ENCODE results near the gene GRPEL1. TPM values are rescaled to one million over a fixed set of nuclear protein-coding genes. Genes with fewer than 3 reads are reported as not detected.
A peak's percentile ranks its signal among the peaks of the same experiment; 100 is the strongest.

Gene GRPEL1
- total and polyA plus RNA-seq, 2 of the 8 experiments (the other 6 are each of a cell fraction or from before 2014, with no cell fraction given) = 13.5 to 39.9 TPM

GRCh38 chr4:7051905-7052304, 16.0 kb downstream of the GRPEL1 start:
- FAIRE-seq = no peak
- no peak for TF ChIP-seq CBX8 (IDR thresholded peaks at IDR 0.05; ENCODE audit: borderline replicate concordance, low read depth, low read length)
- TF ChIP-seq CHD2 (IDR thresholded peaks at IDR 0.05; ENCODE audit: low read length) = no peak
- no peak for TF ChIP-seq SP2 (IDR thresholded peaks at IDR 0.05; ENCODE audit: low read length)
- no peak for TF ChIP-seq PHF8 (conservative IDR thresholded peaks at IDR 0.05; ENCODE audit: low read depth, low read length)
- TF ChIP-seq NANOG (IDR thresholded peaks at IDR 0.05; ENCODE audit: insufficient read depth, low read depth, low read length, poor library complexity, severe bottlenecking) = no peak
- TF ChIP-seq ATF3 (IDR thresholded peaks at IDR 0.05; ENCODE audit: insufficient read depth, low read depth, low read length) = no peak
- no peak for TF ChIP-seq RBBP5 (IDR thresholded peaks at IDR 0.05; ENCODE audit: borderline replicate concordance, low read depth, low read length)
- no peak for TF ChIP-seq JUND (IDR thresholded peaks at IDR 0.05; ENCODE audit: low read length)
- TF ChIP-seq TEAD4 (IDR thresholded peaks at IDR 0.05; ENCODE audit: low read depth, low read length) = no peak
- TF ChIP-seq MAX (IDR thresholded peaks at IDR 0.05) = no peak
- no peak for TF ChIP-seq USF2 (IDR thresholded peaks at IDR 0.05; ENCODE audit: low read length)
- TF ChIP-seq EGR1 (IDR thresholded peaks at IDR 0.05; ENCODE audit: borderline replicate concordance, low read depth, low read length) = no peak

More at GRCh38 chr4:7051905-7052304, 16.0 kb downstream of the GRPEL1 start:
- H2BK15ac ChIP-seq (ENCODE audit: low read length) = no peak overlapping the region
- no peak overlapping the region for H4K8ac ChIP-seq (ENCODE audit: extremely low read depth, insufficient read depth, low read length)
- no peaks in the 10 kb centered on the region for H3K9me3 ChIP-seq (ENCODE audit: insufficient read depth in 2 of 2, low read depth in 1 of 2, low read length in 1 of 2)
- H3K23ac ChIP-seq (ENCODE audit: insufficient read length) = no peak overlapping the region
- ChIA-PET CTCF (ENCODE audit: partially characterized antibody) (interaction anchor here (0.9 to 1.3 kb wide), 3 partner anchors 8 to 19 kb away, joined by 3 to 5 read pairs (median 3); partner anchors contain the start of gene TADA2B), POLR2A (ENCODE audit: partially characterized antibody) (interaction anchor here (1.5 kb wide), 1 partner anchor 16 kb away, joined by 6 read pairs; the partner anchor contains the start of gene GRPEL1)
- no peak overlapping the region for H2AFZ ChIP-seq (ENCODE audit: low read length)
- H3K79me1 ChIP-seq (ENCODE audit: low read depth, low read length) = peaks cover 25% of the 10 kb centered on the region
- H3K23me2 ChIP-seq (ENCODE audit: low read depth, low read length) = no peaks in the 10 kb centered on the region
- no peak overlapping the region for H2BK120ac ChIP-seq (replicated peaks; ENCODE audit: low read depth, low read length)
- 95% methylated on average over 11 of the region's 14 CpGs; no CpG with 5 or more reads in 1 of the 2 experiments for WGBS, 2 experiments (ENCODE audit: extremely low coverage in 1 of 2, insufficient coverage in 1 of 2, insufficient read length in 1 of 2, insufficient replicate concordance in 2 of 2, low coverage in 1 of 2, low lambda C conversion rate in 2 of 2, missing lambda C conversion rate in 1 of 2)
- H3K27me3 ChIP-seq (replicated peaks in 1 of 4; ENCODE audit: control insufficient read depth in 3 of 4, extremely low read depth in 1 of 4, insufficient read depth in 3 of 4, low read length in 3 of 4) = no peaks in the 10 kb centered on the region
- H3K14ac ChIP-seq (ENCODE audit: insufficient read length) = no peak overlapping the region
- peaks cover 7 to 22% of the 10 kb centered on the region in 2 experiments for H4K20me1 ChIP-seq (replicated peaks in 1 of 2; ENCODE audit: control insufficient read depth in 1 of 2, insufficient read depth in 2 of 2, low read length in 2 of 2)
- no peaks in the 10 kb centered on the region for H3K36me3 ChIP-seq (ENCODE audit: control insufficient read depth in 2 of 4, insufficient read depth in 4 of 4, low read length in 3 of 4)
- H3K4me1 ChIP-seq (replicated peaks in 1 of 4; ENCODE audit: control insufficient read depth in 3 of 4, insufficient read depth in 4 of 4, low read length in 3 of 4) = peaks cover 0 to 4% (median 0%) of the 10 kb centered on the region in 4 experiments; a peak in 3 of 7 replicates
- no peak overlapping the region for H3K4ac ChIP-seq (replicated peaks; ENCODE audit: insufficient read length, low read depth, low read length)
- no peak overlapping the region for H3K4me2 ChIP-seq (ENCODE audit: insufficient read depth in 1 of 2, low read depth in 2 of 2, low read length in 2 of 2)
- no peak for DNase-seq (ENCODE audit: low read depth in 1 of 2, low spot score in 2 of 2)
- H2AK5ac ChIP-seq (ENCODE audit: low read depth, low read length) = no peak overlapping the region
- H3K56ac ChIP-seq (replicated peaks; ENCODE audit: insufficient read length, low read depth, low read length) = no peak overlapping the region
- H3K27ac ChIP-seq (ENCODE audit: low read depth, low read length) = no peak overlapping the region
- H2BK5ac ChIP-seq (ENCODE audit: low read depth, low read length) = 0 out of 2 replicates have a peak overlapping the region, but pooled peaks have one; percentile 5
- no peak overlapping the region for H3K18ac ChIP-seq (ENCODE audit: extremely low read depth, low read length)
- H4K91ac ChIP-seq (replicated peaks; ENCODE audit: insufficient read length, low read length) = no peak overlapping the region
- H4K5ac ChIP-seq (ENCODE audit: insufficient read length, low read depth, low read length) = no peak overlapping the region
- H3K4me3 ChIP-seq (ENCODE audit: extremely low read depth in 1 of 4, insufficient read depth in 2 of 4, low read depth in 3 of 4, low read length in 4 of 4) = no peak overlapping the region
- H2BK20ac ChIP-seq (ENCODE audit: low read length) = no peak overlapping the region
- H2BK12ac ChIP-seq (ENCODE audit: low read depth, low read length) = no peak overlapping the region
- H3K9ac ChIP-seq (replicated peaks in 1 of 4; ENCODE audit: extremely low read depth in 1 of 4, low read depth in 3 of 4, low read length in 3 of 4) = no peak overlapping the region
- peaks cover 0 to 18% of the 10 kb centered on the region in 2 experiments; a peak in 2 of 4 replicates for H3K79me2 ChIP-seq (ENCODE audit: control insufficient read depth in 1 of 2, insufficient read depth in 2 of 2, low read length in 2 of 2)
